Stimulated activated CD4-positive, alpha-beta T cell treated with anti-CD3 and anti-CD28 coated beads, TNF-alpha, amount 100 ng/mL, for 48 hours (primary cell): ENCODE measurements around the gene PACSIN2.

Experiments
- DNase-seq, 3 donors: peaks; one replicate each; pipeline ENCODE4 v3.0.0-alpha.2; 2020; ENCODE audit warnings: low read depth in 3 of 3

Gene PACSIN2

DNA sequence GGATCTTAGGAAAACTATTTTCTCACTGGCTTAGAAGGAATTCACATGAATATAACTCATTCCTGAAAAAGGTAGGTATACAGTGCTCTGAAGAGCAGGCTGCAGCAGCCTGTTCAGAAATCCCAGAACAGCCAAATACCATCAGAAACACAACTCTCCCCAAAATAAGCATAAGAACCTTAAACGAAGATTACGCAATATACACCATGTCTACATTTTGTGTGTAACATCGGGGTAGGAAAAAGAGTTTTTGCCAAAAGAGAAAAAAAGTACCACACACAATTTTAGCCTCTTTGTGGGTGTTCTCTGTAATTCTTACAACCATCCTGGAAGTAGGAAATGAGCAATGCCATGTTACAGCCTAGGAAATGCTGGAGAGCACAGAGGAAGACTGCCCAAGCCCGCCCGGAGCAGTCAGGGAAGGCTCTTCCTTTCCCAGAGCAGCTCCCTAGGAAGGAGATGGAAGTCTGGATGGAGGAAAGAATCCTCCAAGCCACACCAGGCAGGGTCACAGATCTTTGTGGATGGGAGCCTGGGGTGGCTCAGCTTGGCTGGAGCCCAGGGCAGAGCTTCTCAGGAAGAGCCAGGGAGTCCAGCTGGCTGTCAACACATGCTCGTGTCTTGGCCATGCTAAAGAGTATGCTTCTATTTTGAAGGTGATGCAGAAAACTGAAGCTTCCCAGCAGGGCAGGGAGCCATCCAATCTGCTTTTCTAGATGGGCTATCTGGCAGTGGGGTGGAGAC lies 108.2 kb downstream of the PACSIN2 start:
- no peak for DNase-seq

DNA sequence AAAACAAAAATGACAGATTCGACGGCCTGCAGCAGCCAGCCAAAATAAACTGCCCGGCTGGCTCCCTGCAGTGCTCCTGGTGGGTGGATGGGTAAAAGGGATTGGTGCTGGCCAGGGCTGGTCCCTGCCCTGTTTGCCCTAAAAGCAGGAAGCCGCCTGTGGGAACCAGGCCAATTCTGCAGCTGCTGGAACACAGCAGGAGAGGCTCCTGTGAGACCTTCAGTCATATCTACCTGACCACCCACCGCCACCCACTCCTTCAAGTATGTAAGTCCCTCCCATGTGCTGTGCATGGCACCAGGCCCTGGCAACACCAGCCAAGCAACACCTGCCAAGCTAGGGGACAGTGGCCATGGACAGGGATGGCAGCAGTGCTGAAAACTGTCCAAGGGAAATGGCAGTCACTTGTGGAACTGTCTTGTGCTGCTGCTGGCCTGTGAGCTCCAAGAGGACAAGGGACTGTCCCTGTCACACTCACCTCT lies 109.2 kb downstream of the PACSIN2 start:
- DNase-seq: no peak

DNA sequence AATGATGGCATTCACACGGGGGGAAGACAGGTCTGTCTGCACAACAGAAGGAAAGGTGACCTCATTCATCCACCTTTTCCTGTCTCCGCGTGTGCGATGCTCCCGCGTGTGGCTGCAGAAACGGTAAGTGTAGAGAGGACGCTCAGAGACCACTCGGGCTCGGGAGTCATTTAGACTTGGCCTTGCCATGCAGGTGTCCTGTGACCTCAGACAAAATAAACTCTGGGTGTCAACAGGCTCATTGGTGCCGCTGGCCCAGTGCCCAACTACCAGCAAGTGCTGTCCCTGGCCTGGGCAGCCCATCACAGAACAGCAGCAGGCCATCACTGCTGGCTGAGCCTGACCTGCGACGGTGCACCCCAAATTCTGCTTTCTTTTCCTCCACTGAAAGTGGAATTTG lies 109.7 kb downstream of the PACSIN2 start:
- no peak for DNase-seq

DNA sequence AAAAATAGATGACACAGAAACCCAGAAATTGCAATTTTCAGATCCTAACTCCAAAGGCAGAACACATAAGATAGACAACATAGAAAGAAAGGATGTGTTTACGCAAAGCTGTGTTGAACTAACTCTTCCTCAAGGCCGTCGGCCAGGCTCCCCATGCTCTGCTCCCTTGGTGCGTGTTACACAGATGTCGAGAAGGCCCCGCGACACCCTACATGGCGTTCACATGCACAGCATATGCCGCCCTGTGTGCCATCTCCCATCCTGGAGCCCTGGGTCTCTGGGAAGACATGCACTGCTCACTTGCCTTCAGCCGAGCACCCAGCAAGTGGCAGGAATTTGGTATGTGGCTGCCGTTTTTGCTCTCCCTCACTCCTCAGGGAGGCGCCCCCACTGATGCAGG lies 110.9 kb downstream of the PACSIN2 start:
- no peak for DNase-seq

DNA sequence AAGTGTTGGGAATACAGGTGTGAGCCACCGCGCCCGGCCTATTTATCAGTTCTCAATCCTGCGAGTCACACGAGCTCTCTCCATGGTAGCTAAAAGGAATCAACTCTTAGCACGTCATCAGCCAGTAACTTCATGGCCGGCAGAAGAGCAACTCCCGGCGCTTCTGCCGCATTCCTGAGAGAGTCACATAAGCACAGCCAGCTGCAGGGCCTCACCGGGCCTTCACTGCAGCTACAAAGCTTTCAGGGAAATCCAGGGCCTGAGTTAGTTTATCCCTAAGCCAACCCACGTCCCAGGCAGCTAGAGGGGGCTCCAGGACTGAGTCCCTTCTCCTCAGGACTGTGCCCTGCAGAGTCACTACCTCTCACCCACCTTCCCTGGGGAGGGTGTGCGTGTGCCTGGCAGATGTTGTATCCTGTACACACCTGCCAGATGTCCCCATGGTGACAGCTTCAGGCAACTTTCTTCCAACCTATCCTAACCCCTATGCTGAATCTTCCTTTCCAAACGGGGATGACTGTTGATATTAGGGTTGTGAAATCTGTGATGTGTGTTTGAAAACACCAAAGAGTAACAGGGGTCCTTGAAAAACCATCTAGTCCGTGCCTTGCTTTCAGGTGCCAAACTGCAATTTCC lies 112.0 kb downstream of the PACSIN2 start:
- no peak for DNase-seq

DNA sequence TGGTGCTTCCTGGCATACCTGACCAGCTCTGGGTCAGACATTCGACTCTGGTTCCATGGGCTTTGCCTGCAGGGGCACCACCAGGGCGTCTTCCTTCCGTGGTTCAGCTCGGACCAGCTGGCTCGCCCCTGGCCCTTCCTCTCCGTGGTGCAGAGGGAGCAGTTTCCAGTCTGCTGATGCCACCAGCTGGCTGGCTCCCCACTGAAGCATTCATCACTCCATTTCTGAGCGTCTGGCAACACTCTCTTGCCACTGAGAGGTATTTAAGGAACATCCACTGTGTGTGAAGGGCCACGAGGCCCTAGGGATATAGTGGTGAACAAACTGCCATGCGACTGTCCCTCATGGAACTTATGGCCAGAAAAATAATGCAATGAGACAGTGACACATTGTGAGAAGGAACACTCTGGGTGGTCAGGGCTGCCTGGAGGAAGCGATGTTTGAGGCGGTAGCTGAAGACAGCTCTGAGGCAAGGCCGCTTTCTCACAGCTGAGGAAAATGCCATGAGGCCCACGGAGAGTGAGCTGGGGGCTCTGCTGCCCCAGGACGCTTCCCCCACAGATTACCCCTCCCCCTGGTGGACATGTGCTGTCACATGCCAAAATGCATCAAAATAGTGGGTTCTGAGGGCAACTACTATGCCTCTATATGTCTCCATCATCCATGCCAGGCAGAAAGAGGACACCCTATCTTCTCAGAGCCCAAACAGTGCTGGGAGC lies 113.0 kb downstream of the PACSIN2 start:
- no peak for DNase-seq

DNA sequence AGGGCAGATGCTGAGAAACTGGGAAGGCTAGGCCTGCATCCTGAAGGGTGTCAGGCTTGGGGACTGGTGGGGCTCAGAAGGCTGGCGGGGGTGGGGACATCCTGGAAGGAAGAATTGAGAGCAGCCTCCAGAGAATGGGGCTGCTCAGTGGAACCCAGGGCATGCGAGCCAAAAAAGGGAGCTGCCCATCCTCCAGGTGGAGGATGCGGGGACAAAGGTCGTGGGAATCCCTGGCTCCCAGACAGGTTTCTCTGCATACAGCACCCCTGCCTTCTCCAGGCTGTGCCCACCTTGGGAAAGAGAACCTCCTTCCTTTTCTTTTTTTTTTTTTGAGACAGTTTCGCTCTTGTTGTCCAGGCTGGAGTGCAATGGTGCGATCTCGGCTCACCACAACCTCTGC lies 117.0 kb downstream of the PACSIN2 start:
- DNase-seq: no peak

DNA sequence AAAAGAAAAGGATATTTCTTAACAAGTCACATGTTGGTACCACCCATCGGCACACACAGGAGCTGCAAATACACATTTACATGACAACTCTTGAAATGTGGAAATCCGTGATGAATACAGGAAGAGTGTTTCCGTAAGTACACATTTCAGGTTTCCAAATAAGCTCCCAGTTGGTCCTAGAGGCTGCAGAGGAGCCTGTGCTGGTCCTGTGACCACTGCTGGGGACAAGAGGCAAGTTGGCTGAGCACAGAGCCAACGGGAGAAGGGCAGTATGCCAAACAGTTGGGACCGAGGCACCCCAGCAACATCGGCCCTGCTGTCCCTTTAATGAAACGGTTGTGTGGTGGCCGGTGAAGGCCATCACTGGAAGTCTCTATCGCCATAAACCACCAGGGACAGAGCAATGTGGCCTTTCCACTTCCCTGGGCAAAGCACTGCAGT lies 119.4 kb downstream of the PACSIN2 start:
- DNase-seq: no peak

DNA sequence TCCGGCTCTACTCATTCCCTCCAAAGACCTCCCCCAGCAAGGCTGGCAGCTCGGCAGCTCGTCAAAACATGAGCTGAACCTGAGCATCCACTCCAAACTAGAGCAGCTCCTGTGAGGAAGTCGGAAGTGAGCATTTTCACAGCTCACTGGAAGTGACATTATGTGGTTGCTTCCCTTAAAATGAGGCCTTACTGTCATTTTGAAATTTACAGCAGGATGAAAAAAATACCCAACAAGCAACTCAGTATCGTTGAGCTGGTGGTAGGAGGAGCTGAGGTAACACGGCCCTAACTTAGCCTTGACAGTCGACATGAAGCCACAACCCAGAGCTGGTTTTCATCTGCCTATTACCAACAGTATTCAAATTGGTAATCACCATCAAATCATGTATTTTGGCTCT lies 119.9 kb downstream of the PACSIN2 start:
- peak in 1 of 3 donors; percentile 16 for DNase-seq

DNA sequence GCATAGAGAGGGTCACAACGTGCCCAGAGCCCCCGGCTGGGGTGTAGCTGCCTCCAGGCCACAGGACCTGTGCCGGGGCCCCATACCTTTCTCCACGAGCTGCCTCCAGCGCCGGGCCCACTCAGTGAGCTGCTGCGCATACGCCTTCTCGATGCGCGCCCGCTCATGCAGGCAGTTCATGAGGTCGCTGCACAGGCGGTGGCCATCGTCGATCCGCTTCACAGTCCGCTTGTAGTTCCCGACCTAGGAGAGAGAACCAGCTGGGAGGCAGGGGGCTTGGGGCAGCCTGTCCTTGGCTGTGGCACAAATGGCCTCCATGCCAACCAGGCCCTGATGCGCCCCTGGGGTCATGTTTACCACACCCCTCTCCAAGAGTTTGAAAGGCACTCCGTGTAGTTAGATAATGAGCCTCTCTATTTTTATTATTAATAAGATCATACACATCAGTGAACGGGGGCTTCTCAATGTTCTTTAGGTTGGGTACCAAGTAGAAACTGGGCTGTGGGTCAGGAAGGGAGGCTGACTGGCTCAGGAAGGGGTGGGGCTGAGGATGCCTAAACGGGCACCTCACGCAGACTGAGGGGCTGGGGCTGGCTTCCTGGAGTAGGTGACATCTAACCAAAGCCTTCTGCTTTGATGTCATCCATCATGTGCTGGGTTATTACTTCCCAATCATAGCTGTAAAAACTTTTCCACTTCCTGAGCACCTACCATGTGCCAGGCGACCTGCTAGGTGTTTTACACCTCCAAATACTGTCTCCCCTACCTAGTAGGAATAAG lies 121.4 kb downstream of the PACSIN2 start:
- DNase-seq: no peak

DNA sequence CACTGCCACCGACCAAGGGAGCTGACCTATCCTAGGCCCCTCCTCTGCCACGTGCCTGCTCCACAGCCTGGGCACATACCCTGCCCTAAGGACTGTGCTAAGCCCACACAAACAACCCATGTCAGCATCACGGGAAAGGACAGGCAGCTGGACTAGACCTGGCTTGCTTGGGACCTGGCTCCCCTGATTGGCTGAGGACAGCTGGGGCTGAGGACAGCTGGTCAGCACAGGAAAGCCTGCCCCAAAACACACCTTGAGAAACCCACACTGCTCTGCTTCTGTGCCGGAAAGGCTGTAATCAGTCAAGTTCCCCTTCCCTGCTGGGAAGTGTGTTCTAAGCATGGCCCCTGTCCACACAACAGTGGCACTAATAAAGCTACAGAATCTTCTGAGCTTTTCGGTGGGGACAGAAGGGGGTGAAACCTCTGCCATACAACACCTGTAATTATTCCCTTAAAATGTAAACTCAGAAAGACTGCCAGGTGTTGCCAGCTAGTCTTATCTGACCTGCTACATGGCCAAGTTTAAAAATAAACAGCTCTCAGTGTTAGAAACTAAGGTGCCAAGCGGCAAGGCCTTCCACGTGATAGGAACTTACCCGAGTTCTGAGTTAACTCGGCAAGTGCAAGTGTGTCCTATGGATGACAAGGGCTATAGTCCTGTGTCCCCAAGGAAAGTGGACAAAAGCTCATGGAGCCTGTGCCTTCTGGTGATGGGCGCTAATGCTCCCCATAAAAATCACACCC lies 122.2 kb downstream of the PACSIN2 start:
- DNase-seq: no peak

DNA sequence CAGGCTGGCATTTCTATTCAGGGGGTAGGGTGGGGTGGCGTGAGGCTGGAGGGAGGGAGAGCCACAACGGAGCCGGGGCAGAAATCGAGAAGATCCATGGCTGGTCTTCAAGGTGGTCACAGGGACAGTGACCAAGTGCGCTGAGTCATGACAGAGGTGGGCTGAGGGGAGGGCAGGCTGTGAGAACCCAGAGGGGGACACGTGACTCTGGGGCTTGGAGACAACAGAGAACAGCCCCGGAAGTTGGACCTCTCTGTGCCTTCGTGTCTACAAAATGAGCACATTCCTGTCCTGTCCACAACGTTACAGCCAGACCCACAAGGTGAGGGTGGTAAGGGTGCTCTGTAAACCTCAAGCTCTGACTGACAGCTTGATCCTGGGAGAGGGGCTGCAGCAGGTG lies 122.8 kb downstream of the PACSIN2 start:
- no peak for DNase-seq

DNA sequence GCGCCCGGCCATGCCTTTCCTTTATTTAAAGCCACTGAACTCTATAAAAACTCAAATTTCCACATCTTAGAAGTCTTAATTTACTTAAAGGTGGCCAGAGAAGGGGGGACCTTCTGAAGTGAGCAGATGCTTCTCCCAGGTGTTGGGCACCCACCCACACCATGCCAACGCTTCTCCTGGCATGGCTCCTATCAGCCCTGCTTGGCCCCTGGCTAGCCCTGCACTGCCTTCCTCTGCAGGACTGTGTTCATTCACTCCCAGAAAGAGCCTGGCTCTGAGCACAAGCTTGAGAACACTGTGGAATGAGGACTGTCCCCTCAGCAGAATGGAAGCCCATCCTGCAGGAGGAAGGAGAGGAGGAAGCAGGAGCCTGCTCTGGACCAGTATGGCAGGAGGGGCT lies 123.3 kb downstream of the PACSIN2 start:
- DNase-seq: no peak

DNA sequence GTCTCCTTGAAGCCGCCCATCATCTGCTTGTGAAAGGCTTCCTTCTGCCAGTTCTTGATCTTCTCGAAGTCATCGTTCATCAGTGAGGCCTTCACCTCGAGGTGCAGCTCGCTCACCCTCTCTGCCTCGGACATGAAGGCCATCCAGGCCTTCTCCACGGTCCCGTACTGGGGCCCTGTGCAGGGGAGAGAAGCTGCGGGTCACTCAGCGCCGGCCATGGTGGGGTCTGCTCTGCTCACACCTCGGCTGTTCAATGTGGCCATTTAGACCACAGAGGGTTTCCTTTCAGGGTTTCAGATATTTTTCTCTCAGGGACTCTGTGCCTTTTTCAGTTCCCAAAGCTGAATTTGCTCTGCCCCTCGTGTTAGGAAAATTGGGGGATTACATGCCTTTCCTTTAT lies 123.9 kb downstream of the PACSIN2 start:
- DNase-seq: no peak

DNA sequence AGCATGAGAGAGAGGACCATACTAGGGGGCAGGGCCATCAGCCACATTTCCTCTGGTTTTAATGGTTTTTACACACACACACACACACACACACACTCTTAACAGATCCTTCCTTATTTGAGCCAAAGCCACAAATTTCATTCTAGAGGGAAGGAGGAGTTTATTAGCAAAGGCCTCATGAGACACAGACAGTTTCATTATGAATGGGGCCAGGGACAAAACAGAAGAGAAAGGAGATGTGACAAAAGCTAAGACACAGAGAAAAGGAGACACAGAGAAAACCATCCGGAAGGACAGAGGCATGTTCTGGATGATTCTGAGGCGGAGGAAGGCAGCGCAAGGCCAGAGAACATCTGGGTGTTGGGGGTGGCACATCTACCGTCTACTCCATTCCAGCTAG lies 125.6 kb downstream of the PACSIN2 start:
- no peak for DNase-seq

DNA sequence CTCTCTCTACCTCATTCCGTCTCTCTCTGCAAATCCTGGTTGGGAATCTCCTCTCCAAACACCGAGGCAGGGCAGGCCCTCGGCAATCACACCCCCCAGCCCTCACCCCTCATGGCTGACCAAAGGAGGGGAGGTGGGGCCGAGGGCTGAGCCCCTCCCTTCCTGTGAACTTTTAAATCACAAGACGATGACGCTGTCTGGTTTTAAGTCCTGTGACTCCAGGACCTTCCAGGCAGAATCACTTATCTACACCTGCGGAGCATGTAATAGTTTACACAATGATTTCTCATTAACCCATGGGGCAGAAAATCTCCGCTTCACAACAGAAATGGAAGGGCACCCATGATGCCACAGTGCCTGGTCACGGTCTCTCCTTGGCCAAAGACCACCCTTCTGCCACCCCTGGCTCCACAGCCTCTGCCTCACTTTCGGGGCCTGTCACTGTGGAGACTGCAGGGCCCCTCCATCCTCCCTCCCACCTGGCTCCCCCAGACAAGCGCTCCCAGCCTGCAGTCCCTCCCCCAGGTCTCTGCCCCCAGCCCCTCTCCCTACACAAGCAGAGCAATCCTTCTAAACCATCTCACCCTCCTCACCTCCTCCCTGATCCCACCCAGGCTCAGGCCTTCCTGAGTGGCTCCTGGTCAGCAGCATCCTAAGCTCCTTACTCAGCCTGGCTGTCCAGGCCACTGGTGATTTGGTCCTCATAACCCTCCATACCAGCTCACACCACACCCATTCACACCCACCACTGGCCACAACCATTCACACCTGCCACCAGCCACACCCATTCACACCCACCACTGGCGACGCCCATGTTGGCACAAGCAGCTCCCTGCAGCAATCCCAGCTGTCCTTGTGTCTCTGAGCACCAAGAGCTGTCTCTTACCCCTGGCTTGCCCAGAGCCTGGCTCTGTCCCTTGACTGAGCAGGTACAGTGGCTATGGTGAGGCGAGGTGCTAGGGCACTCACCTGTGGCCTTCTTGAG lies 127.1 kb downstream of the PACSIN2 start:
- DNase-seq: no peak

DNA sequence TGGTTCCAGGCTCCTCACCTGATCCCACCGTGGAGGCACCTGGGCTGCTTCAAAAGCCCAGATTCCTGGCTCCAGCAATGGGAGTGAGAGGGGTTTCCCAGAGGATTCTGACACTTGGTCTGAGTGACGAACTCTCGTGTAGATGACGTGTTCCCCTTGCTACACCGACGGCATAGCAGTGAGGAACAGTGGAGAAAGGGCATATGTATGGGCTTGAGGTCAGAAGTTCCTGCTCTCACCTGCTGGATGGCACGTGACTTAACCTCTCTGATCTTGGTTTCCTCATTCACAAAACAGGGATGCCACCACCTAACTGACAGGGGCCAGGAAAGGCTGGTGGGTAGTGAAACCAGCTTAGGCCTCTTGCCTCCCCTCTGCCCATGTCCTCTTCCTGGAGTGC lies 127.8 kb downstream of the PACSIN2 start:
- DNase-seq: no peak

DNA sequence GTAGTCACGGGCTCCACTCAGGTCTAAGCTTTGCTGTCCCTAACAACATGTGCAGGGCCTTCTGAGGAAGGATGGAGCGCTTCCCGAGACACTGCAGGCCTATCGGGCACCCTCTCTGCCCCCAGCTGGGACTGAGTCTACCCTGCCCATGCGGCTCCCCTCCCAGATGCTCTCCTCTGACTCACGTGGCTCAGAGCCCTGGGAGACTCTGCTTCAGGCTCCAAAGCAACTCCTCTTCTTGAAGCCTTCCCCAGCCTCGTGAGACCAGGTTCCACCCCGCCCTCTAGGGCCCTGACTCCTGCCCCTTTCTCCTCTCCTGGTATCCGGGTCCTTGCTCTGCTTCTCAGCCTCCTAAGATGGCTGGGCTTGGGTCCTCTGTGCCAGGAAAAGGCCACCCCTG lies 129.5 kb downstream of the PACSIN2 start:
- no peak for DNase-seq

DNA sequence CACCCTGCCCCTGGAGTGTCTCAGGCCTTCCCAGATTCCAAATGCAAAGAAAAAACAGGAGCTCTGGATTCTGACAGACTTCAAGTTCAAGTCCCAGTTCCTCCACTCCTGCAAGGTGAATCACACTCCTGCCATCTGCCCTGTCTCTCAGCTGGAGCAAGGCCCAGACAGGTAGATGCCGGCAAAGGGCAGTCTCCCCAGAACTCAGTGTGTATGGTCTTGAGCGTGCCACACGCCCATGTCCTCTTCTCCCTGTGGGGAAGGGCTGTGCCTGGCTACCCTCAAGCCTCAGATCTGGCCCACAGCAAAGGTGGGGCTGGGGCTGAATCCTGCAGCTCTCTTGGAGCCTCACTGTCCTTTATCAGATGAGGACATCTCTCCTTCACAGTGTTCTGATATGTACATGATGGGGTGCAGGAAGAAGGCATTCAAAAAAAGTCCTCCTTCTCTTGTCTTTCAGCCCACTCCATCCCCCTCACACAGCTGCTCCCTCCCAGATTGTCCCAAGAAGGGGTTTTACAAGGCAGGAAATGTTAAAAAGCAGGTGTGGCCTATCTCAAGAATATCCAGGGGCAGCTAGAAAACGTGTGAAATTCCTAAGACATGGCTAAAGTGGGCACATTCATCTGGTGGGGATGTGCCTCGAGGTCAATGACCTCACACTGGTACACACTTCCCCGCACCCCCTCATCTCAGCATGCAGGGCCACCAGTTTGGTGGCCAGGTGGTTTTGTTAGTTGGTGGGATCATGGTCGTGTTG lies 130.2 kb downstream of the PACSIN2 start:
- no peak for DNase-seq
